ENCODE measurements around the gene SLC5A6. TPM values are rescaled to one million over a fixed set of nuclear protein-coding genes. Genes with fewer than 3 reads are reported as not detected.

Gene SLC5A6
- total RNA-seq, 4 donors from 2014 or later, result 22.8 to 58.3 (median 41.0) TPM

DNA sequence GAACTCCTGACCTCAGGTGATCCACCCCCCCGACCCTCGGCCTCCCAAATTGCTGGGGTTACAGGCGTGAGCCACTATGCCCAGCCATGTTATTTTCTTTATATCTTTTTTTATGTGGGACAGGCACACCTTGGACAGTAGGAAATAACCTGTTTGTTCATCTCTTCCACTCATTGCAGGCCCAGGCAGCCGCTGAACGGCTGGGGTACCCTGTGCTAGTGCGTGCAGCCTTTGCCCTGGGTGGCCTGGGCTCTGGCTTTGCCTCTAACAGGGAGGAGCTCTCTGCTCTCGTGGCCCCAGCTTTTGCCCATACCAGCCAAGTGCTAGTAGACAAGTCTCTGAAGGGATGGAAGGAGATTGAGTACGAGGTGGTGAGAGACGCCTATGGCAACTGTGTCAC, 13.5 kb upstream of the SLC5A6 start:
- DNase-seq, result no peak
- Histone ChIP-seq H3K27ac (no peak overlapping the region), H3K4me1 (no peaks in the 10 kb centered on the region), H3K36me3 (peaks cover 0 to 51% (median 24%) of the 10 kb centered on the region in 4 donors), H3K4me3 (no peak overlapping the region), H3K27me3 (no peaks in the 10 kb centered on the region), H3K9me3 (no peaks in the 10 kb centered on the region)
- WGBS, 2 donors (ENCODE audit: low coverage in 1 of 2), result 80 to 94% methylated on average over 1 to 9 of the region's 9 CpGs
- TF ChIP-seq EP300 (IDR thresholded peaks at IDR 0.05; ENCODE audit: low read depth) (no peak), POLR2AphosphoS5 (IDR thresholded peaks at IDR 0.05) (no peak), POLR2A (IDR thresholded peaks at IDR 0.05) (no peak)
- TF ChIP-seq, protein P1, sequence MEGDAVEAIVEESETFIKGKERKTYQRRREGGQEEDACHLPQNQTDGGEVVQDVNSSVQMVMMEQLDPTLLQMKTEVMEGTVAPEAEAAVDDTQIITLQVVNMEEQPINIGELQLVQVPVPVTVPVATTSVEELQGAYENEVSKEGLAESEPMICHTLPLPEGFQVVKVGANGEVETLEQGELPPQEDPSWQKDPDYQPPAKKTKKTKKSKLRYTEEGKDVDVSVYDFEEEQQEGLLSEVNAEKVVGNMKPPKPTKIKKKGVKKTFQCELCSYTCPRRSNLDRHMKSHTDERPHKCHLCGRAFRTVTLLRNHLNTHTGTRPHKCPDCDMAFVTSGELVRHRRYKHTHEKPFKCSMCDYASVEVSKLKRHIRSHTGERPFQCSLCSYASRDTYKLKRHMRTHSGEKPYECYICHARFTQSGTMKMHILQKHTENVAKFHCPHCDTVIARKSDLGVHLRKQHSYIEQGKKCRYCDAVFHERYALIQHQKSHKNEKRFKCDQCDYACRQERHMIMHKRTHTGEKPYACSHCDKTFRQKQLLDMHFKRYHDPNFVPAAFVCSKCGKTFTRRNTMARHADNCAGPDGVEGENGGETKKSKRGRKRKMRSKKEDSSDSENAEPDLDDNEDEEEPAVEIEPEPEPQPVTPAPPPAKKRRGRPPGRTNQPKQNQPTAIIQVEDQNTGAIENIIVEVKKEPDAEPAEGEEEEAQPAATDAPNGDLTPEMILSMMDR (IDR thresholded peaks at IDR 0.05), result no peak
- intact Hi-C loops (cut with DNase I; ENCODE audit: low total_unique reads) (no loop called here), in situ Hi-C loops (cut with MboI; ENCODE audit: low pct_ligation_motif_present in 1 of 4, low pct_unique_long_range_greater_than_20kb in 1 of 4, low sequenced_read_pairs in 3 of 4) (no loop called here)

DNA sequence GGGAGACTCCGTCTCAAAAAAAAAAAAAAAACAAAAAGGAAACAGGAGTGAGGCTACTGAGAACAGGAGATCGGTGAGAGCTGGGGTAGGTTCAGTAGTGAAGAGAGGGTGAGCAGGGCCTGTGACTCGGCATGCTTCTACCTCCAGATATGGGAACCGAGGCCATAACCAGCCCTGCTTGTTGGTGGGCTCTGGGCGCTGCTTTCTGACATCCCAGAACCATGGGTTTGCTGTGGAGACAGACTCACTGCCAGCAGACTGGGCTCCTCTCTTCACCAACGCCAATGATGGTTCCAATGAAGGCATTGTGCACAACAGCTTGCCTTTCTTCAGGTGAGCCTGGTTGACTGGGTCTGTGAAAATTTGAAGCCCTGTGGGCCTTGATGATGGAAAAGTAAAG, 11.3 kb upstream of the SLC5A6 start:
- no peaks in the 10 kb centered on the region for H3K9me3 ChIP-seq
- no peak for DNase-seq
- H3K4me3 ChIP-seq, result no peak overlapping the region
- no peak for TF ChIP-seq EP300 (IDR thresholded peaks at IDR 0.05; ENCODE audit: low read depth)
- no peak for TF ChIP-seq POLR2AphosphoS5 (IDR thresholded peaks at IDR 0.05)
- TF ChIP-seq, protein P1 (IDR thresholded peaks at IDR 0.05), result no peak
- no peak for TF ChIP-seq POLR2A (IDR thresholded peaks at IDR 0.05)
- H3K36me3 ChIP-seq, result peaks cover 0 to 51% (median 24%) of the 10 kb centered on the region in 4 donors
- peaks cover 0 to 2% (median under 1%) of the 10 kb centered on the region in 4 donors for H3K4me1 ChIP-seq
- H3K27ac ChIP-seq, result no peak overlapping the region
- no peaks in the 10 kb centered on the region for H3K27me3 ChIP-seq
- WGBS, 2 donors (ENCODE audit: low coverage in 1 of 2), result 98 to 100% methylated on average over 1 to 6 of the region's 6 CpGs
- in situ Hi-C loops (cut with MboI; ENCODE audit: low pct_ligation_motif_present in 1 of 4, low pct_unique_long_range_greater_than_20kb in 1 of 4, low sequenced_read_pairs in 3 of 4), result loop anchor here in 1 of 4 donors (25.0 kb wide), 1 partner anchor 111 kb away; the partner anchor contains the start of genes ABHD1 and CGREF1
- intact Hi-C loops (cut with DNase I; ENCODE audit: low total_unique reads), result no loop called here

DNA sequence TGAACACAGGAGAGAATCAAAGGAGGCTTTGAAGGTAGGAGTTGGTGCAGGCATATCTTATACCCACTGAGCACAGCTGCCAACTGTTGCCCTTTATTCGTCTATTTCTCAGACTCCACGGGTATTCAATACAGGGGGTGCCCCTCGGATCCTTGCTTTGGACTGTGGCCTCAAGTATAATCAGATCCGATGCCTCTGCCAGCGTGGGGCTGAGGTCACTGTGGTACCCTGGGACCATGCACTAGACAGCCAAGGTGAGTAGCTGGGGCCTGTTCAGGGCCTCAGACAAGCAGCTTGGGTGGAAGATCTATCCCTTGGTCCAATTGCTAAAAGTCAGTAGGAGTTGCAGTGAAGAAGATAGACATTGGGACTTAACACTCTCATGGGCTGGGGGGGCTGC, 10.3 kb upstream of the SLC5A6 start:
- in situ Hi-C loops (cut with MboI; ENCODE audit: low pct_ligation_motif_present in 1 of 4, low pct_unique_long_range_greater_than_20kb in 1 of 4, low sequenced_read_pairs in 3 of 4), result loop anchor here in 1 of 4 donors (25.0 kb wide), 1 partner anchor 110 kb away; the partner anchor contains the start of genes ABHD1 and CGREF1
- intact Hi-C loops (cut with DNase I; ENCODE audit: low total_unique reads), result no loop called here
- DNase-seq, result no peak
- no peak overlapping the region for H3K4me3 ChIP-seq
- H3K36me3 ChIP-seq, result peaks cover 0 to 42% (median 20%) of the 10 kb centered on the region in 4 donors
- TF ChIP-seq, protein P1 (IDR thresholded peaks at IDR 0.05), result no peak
- TF ChIP-seq POLR2A (IDR thresholded peaks at IDR 0.05) (no peak), POLR2AphosphoS5 (IDR thresholded peaks at IDR 0.05) (no peak), EP300 (IDR thresholded peaks at IDR 0.05; ENCODE audit: low read depth) (no peak)
- peaks cover 8 to 12% (median 9%) of the 10 kb centered on the region in 4 donors for H3K4me1 ChIP-seq
- H3K27ac ChIP-seq, result no peak overlapping the region
- no peaks in the 10 kb centered on the region for H3K27me3 ChIP-seq
- 94% methylated on average over 5 of the region's 5 CpGs; no CpG with 5 or more reads in 1 of the 2 donors for WGBS, 2 donors (ENCODE audit: low coverage in 1 of 2)
- no peaks in the 10 kb centered on the region for H3K9me3 ChIP-seq

DNA sequence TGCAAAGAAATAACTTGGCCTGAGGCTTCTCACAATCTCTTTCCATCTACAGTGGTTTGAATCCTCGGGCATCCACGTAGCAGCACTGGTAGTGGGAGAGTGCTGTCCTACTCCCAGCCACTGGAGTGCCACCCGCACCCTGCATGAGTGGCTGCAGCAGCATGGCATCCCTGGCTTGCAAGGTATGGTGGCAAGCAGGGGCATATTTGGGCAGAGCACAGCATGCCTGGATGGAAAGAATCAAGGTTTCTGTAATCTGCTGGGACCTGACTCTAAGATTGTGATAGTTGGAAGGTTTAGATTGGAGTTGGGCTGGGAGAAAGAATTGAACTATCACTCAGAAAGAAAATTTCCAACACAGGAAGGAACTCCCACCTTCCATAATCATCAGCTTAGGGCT, 9.1 kb upstream of the SLC5A6 start:
- H3K27me3 ChIP-seq, result no peaks in the 10 kb centered on the region
- WGBS, 2 donors (ENCODE audit: low coverage in 1 of 2), result 95% methylated on average over 3 of the region's 3 CpGs; no CpG with 5 or more reads in 1 of the 2 donors
- H3K4me1 ChIP-seq, result peaks cover 8 to 16% (median 11%) of the 10 kb centered on the region in 4 donors
- peaks cover 0 to 32% (median 15%) of the 10 kb centered on the region in 4 donors for H3K36me3 ChIP-seq
- H3K27ac ChIP-seq, result no peak overlapping the region
- DNase-seq, result no peak
- intact Hi-C loops (cut with DNase I; ENCODE audit: low total_unique reads), result no loop called here
- H3K4me3 ChIP-seq, result no peak overlapping the region
- no peaks in the 10 kb centered on the region for H3K9me3 ChIP-seq
- in situ Hi-C loops (cut with MboI; ENCODE audit: low pct_ligation_motif_present in 1 of 4, low pct_unique_long_range_greater_than_20kb in 1 of 4, low sequenced_read_pairs in 3 of 4), result loop anchor here in 1 of 4 donors (25.0 kb wide), 1 partner anchor 109 kb away; the partner anchor contains the start of genes ABHD1 and CGREF1
- TF ChIP-seq, protein P1 (IDR thresholded peaks at IDR 0.05), result no peak
- TF ChIP-seq EP300 (IDR thresholded peaks at IDR 0.05; ENCODE audit: low read depth), result no peak
- TF ChIP-seq POLR2AphosphoS5 (IDR thresholded peaks at IDR 0.05), result no peak
- TF ChIP-seq POLR2A (IDR thresholded peaks at IDR 0.05), result no peak

Measured in transverse colon (tissue), 4 donors.